Right ventricle myocardium inferior (tissue), 1 donor: ENCODE results near the gene HSD17B14. TPM values are rescaled to one million over a fixed set of nuclear protein-coding genes. Genes with fewer than 3 reads are reported as not detected.
"Not testable (repeated sequence)": the region's sequence is repeated elsewhere in the genome, so short reads cannot be mapped to it uniquely, and the experiment has no call there.

Experiments used
- ATAC-seq: fragments of 200-7000 bp; cut with Tn5 transposase; one replicate; pipeline ENCODE4 v1.9.1; 2020; ENCODE audit warnings: mild to moderate bottlenecking, moderate library complexity
- DNase-seq: peaks from one replicate; pipeline ENCODE4 v3.0.0; 2021; ENCODE audit errors: missing footprints
- intact Hi-C: fragments of 100-400 bp; cut with DNase I; formaldehyde crosslinking; loops from one replicate; pipeline ENCODE4 v1.11.0; 2022
- total RNA-seq: library from RNA; stranded (reverse); fragmentation: NEBNext Ultra II Directional; extraction: Animal tissue kit (Norgen Biotek cat#: 25700); gene quantifications from one replicate; pipeline ENCODE4 v1.2.1, GENCODE V29; 2021
- donor health status: DM: no; HTN: yes; CAD: no; lungs with severe emphysema.

The HSD17B14 gene
- total RNA-seq, 1 donor from 2014 or later = 1.0 TPM

DNA sequence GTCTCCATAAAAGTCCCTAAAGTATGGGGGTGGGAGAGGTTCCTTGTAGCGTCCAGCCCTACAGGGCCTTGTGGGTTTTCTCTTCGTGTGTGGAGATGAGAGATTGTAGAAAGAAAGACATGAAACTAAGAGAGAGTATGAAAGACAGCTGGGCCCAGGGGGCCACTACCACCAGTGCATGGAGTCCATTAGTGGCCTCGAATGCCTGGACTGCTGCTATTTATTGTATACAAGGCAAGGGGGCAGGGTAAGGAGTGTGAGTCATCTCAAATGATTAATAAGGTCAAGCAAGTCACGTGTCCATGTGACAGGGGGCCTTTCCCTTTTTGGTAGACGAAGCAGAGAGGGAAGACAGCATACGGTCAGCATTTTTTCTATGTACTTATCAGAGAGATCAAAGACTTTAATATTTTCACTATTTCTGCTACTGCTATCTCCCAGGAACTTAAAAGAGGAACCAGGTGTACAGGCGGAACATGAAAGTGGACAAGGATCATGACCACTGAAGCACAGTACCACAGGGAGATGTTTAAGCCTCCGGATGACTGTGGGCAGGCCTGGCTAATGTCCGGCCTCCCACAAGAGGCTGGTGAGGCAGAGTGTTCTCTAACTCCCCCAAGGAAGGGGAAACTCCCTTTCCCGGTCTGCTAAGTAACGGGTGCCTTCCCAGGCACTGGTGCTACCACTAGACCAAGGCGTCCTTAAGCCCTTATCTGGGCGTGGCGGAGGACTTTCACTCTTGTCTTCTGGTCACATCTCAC, 55.5 kb downstream of the HSD17B14 start:
- no peak for ATAC-seq
- DNase-seq = no peak
- intact Hi-C loops = loop anchor here (5.0 kb wide), 2 partner anchors 104 to 134 kb away; partner anchors contain the start of gene CA11

DNA sequence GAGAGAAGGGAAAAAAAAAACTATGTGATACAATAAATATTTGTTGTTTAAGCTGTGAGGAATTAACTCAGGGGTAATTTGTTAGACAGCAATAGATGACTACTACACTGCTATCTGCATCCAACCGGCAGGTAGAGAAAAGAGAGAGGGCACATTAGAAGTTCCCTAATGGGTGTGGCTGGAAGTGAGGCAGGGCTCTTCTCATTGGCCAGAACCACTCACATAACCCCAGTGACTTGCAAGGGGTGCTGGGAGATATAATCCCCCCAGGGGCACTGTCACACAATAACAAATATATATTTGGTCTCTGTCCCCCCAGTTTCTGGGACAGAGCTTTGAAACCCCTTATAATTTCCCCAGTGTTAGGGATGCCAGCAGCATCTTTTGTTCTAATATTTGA, 56.7 kb downstream of the HSD17B14 start:
- intact Hi-C loops = loop anchor here (5.0 kb wide), 2 partner anchors 102 to 132 kb away; partner anchors contain the start of gene CA11
- DNase-seq (no peak), ATAC-seq (no peak)

DNA sequence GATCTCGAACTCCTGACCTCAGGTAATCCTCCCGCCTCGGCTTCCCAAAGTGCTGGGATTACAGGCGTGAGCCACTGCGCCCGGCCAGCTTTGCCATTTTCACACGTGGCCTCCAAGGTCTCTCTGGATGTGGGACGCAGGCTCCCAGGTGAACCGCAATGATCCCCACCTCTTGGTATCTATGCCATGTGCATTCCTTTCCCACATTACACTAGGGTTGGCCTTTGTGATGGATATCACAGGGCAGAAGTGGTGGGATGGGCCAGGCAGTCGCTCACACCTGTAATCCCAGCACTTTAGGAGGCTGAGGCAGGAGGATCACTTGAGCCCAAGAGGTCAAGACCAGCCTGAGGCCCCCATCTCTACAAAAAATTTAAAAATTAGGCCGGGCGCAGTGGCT, 58.6 kb downstream of the HSD17B14 start:
- DNase-seq = no peak
- intact Hi-C loops = no loop called here
- ATAC-seq = no peak

DNA sequence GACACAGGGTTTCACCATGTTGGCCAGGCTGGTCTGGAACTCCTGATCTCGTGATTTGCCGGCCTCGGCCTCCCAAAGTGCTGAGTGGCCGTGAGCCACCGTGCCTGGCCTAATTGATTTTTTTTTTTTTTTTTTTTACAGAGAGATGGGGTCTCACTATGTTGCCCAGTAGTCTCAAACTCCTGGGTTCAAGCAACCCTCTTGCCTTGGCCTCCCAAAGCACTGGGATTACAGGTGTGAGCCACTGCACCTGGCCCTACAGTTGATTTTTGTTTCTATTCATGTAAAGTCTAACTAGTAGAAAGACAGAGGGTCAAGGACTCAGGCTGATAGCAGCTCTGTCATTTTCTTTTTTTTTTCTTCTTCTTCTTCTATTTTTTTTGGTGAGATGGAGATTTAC, 59.2 kb downstream of the HSD17B14 start:
- intact Hi-C loops = no loop called here
- ATAC-seq (no peak), DNase-seq (no peak)

DNA sequence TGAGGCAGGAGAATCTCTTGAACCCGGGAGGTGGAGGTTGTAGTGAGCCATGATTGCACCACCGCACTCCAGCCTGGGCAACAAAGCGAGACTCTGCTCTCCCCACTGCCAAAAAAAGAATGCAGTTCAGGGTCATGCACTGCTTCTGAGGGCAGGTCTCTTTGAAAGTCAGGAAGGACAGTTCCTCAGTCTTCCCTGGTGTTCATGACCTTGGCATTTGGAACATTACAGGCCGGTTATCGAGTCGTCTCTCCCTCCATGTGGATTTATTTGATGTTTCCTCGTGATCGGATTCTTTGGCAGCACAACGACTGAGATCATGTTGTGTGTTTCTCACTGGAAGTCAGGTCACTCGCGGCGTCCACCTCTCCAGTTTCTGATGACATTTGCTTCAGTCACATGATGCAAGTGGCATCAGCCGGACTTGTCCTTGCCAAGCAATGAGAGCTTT, 63.8 kb downstream of the HSD17B14 start:
- intact Hi-C loops = no loop called here
- ATAC-seq = peak; percentile 66
- no peak for DNase-seq

DNA sequence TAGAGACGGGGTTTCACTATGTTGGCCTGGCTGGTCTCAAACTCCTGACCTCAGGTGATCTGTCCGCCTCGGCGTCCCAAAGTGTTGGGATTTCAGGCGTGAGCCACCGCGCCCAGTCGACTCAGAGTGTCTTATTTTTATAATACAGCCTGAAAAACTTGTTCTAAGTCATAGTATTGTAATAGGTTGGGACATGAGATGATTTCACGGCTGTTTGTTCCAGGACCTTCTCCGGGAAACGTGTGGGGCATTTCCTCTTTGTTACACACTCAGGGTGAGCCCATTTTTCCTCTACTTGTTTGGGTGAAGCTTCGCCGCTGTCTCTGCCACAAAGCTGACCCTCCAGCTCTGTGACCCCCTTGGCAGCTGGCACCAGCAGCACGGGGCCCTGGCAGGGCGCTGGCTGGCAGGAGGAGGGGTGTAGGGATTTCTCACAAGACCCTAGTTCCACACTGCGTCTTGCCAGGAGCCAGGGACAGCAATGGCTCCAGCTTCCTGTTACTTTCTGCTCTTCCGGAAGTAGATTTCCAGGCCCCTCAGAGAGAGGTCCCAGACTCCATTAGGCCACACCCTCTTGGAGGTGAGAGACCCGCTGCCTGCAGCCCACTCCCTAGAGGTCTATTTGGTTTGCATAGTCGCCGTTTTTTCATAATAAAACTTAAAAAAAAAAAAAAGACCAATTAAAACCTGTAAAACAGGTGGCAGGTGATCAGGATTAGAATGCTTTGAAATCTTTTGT, 65.4 kb downstream of the HSD17B14 start:
- no peak for ATAC-seq
- no peak for DNase-seq
- intact Hi-C loops = no loop called here

- DNase-seq (no peak), ATAC-seq (no peak)
- intact Hi-C loops = no loop called here
Measured at GRCh38 chr19:48770266-48770665, 66.0 kb downstream of the HSD17B14 start.

GRCh38 chr19:48768994-48769713, 67.1 kb downstream of the HSD17B14 start:
- intact Hi-C loops = no loop called here
- ATAC-seq (no peak), DNase-seq (no peak)

- intact Hi-C loops, ATAC-seq, DNase-seq: not testable (repeated sequence)
Measured at GRCh38 chr19:48768171-48768753, 68.0 kb downstream of the HSD17B14 start.

GRCh38 chr19:48765816-48766215, 70.5 kb downstream of the HSD17B14 start:
- DNase-seq, ATAC-seq, intact Hi-C loops: not testable (repeated sequence)

Other genes starting within 250 kb of the HSD17B14 start
- gene SPACA4, start 229.7 kb downstream of the HSD17B14 start, total RNA-seq = not detected
- not detected for gene FAM83E, start 221.4 kb downstream of the HSD17B14 start, total RNA-seq
- gene RPL18, start 217.3 kb downstream of the HSD17B14 start, total RNA-seq = 604 TPM
- gene SPHK2, start 217.0 kb downstream of the HSD17B14 start, total RNA-seq = 7.2 TPM
- gene DBP, start 199.1 kb downstream of the HSD17B14 start, total RNA-seq = 15.2 TPM
- 8.4 TPM for gene CA11, start 190.3 kb downstream of the HSD17B14 start, total RNA-seq
- gene NTN5, start 163.5 kb downstream of the HSD17B14 start, total RNA-seq = 0.14 TPM
- not detected for gene FUT2, start 140.5 kb downstream of the HSD17B14 start, total RNA-seq
- gene MAMSTR, start 116.8 kb downstream of the HSD17B14 start, total RNA-seq = 4.2 TPM
- 15.3 TPM for gene RASIP1, start 95.9 kb downstream of the HSD17B14 start, total RNA-seq
- gene IZUMO1, start 89.6 kb downstream of the HSD17B14 start, total RNA-seq = 0.49 TPM
- 2.1 TPM for gene FUT1, start 83.8 kb downstream of the HSD17B14 start, total RNA-seq
- not detected for gene FGF21, start 81.0 kb downstream of the HSD17B14 start, total RNA-seq
- gene BCAT2, start 25.5 kb downstream of the HSD17B14 start, total RNA-seq = 63.2 TPM
- gene PLEKHA4, start 32.1 kb upstream of the HSD17B14 start, total RNA-seq = 23.8 TPM
- gene PPP1R15A, start 35.9 kb upstream of the HSD17B14 start, total RNA-seq = 64.8 TPM
- gene TULP2, start 62.3 kb upstream of the HSD17B14 start, total RNA-seq = not detected
- 246 TPM for gene NUCB1, start 63.8 kb upstream of the HSD17B14 start, total RNA-seq
- gene DHDH, start 97.2 kb upstream of the HSD17B14 start, total RNA-seq = not detected
- 22.4 TPM for gene BAX, start 118.4 kb upstream of the HSD17B14 start, total RNA-seq
- gene FTL, start 128.8 kb upstream of the HSD17B14 start, total RNA-seq = 1,007 TPM
- 99.1 TPM for gene GYS1, start 156.8 kb upstream of the HSD17B14 start, total RNA-seq
- 46.8 TPM for gene RUVBL2, start 157.4 kb upstream of the HSD17B14 start, total RNA-seq
- not detected for gene LHB, start 180.6 kb upstream of the HSD17B14 start, total RNA-seq
- not detected for gene CGB3, start 187.8 kb upstream of the HSD17B14 start, total RNA-seq
- not detected for gene CGB2, start 195.4 kb upstream of the HSD17B14 start, total RNA-seq
- gene CGB1, start 200.4 kb upstream of the HSD17B14 start, total RNA-seq = not detected
- gene CGB5, start 207.4 kb upstream of the HSD17B14 start, total RNA-seq = not detected
- not detected for gene CGB8, start 212.6 kb upstream of the HSD17B14 start, total RNA-seq
- gene CGB7, start 221.3 kb upstream of the HSD17B14 start, total RNA-seq = not detected
- gene NTF4, start 228.3 kb upstream of the HSD17B14 start, total RNA-seq = not detected
- gene KCNA7, start 236.2 kb upstream of the HSD17B14 start, total RNA-seq = 0.81 TPM
- gene SNRNP70, start 249.0 kb upstream of the HSD17B14 start, total RNA-seq = 110 TPM